CD8-positive, alpha-beta memory T cell (primary cell): ENCODE results near the gene IRGQ. TPM values are rescaled to one million over a fixed set of nuclear protein-coding genes. Genes with fewer than 3 reads are reported as not detected.

Experiments
- CTCF ChIA-PET: fragments of 350-600 bp; sonication (Branson Sonifier 250); formaldehyde crosslinking; loops from one replicate; lab custom pipeline; 2021; ENCODE audit warnings: antibody characterized with exemption; lab: Charles Lee
- POLR2A ChIA-PET: fragments of 350-600 bp; sonication (Branson Sonifier 250); formaldehyde crosslinking; loops from one replicate; lab custom pipeline; 2021; ENCODE audit warnings: antibody characterized with exemption; lab: Charles Lee
- DNase-seq, 5 donors: peaks; one replicate each; pipeline versions ENCODE4 v3.0.0 to v3.0.0-alpha.2; 2020 to 2022; ENCODE audit warnings: mixed read lengths in 1 of 5
- H3K27ac ChIP-seq: one replicate; pipeline ENCODE4 v1.7.0; 2013; ENCODE audit warnings: low read depth, mild to moderate bottlenecking, low read length, moderate library complexity
- H3K27me3 ChIP-seq: 2 replicates; pipeline ENCODE4 v1.7.0; 2013; ENCODE audit warnings: low read length, mild to moderate bottlenecking; ENCODE audit not compliant: insufficient read depth, poor library complexity, severe bottlenecking
- H3K36me3 ChIP-seq: 2 replicates; pipeline ENCODE4 v1.7.0; 2013; ENCODE audit warnings: mild to moderate bottlenecking, low read length, moderate library complexity; ENCODE audit not compliant: insufficient read depth
- H3K4me1 ChIP-seq: 2 replicates; pipeline ENCODE4 v1.7.0; 2013; ENCODE audit warnings: mild to moderate bottlenecking, low read length, moderate library complexity; ENCODE audit not compliant: insufficient read depth
- H3K4me3 ChIP-seq: 2 replicates; pipeline ENCODE4 v1.7.0; 2013; ENCODE audit warnings: mild to moderate bottlenecking, low read length
- H3K9me3 ChIP-seq: 2 replicates; pipeline ENCODE4 v1.7.0; 2013; ENCODE audit warnings: mild to moderate bottlenecking, low read length
- H3K27ac Mint-ChIP-seq, 8 donors: one replicate each; pipeline ENCODE4 v1.8.0; 2020 to 2021; ENCODE audit warnings: mixed read lengths in 8 of 8, mild to moderate bottlenecking in 6 of 8, inconsistent platforms in 3 of 8, moderate library complexity in 3 of 8
- H3K27me3 Mint-ChIP-seq, 2 donors: one replicate each; pipeline ENCODE4 v1.8.0; 2020 to 2021; ENCODE audit warnings: mixed read lengths in 2 of 2, mild to moderate bottlenecking in 1 of 2, moderate library complexity in 1 of 2
- H3K36me3 Mint-ChIP-seq, 3 donors: one replicate each; pipeline ENCODE4 v1.8.0; 2020 to 2021; ENCODE audit warnings: mixed read lengths in 3 of 3, inconsistent platforms in 1 of 3, mild to moderate bottlenecking in 1 of 3
- H3K4me1 Mint-ChIP-seq, 3 donors: one replicate each; pipeline ENCODE4 v1.8.0; 2020 to 2021; ENCODE audit warnings: mixed read lengths in 3 of 3, inconsistent platforms in 1 of 3, mild to moderate bottlenecking in 1 of 3
- H3K4me3 Mint-ChIP-seq, 7 donors: one replicate each; pipeline ENCODE4 v1.8.0; 2020 to 2021; ENCODE audit warnings: mixed read lengths in 7 of 7, mild to moderate bottlenecking in 6 of 7, moderate library complexity in 4 of 7, inconsistent platforms in 2 of 7
- H3K9me3 Mint-ChIP-seq, 5 donors: one replicate each; pipeline ENCODE4 v1.8.0; 2020 to 2022; ENCODE audit warnings: mixed read lengths in 5 of 5, mild to moderate bottlenecking in 3 of 5, moderate library complexity in 2 of 5, inconsistent platforms in 1 of 5
- polyA plus RNA-seq: library from polyadenylated mRNA; unstranded; fragments of 300-500 nt; fragmentation: Illumina TruSeq; gene quantifications from one replicate; pipeline ENCODE4 v1.2.3, GENCODE V29; 2021
- total RNA-seq, 2 experiments: library from RNA; stranded (reverse); gene quantifications; one replicate each; pipeline ENCODE4 v1.2.3, GENCODE V29; 2021

The IRGQ gene
- total and polyA plus RNA-seq, 3 experiments from 2014 or later: 2.2 to 30.2 (median 25.4) TPM

DNA sequence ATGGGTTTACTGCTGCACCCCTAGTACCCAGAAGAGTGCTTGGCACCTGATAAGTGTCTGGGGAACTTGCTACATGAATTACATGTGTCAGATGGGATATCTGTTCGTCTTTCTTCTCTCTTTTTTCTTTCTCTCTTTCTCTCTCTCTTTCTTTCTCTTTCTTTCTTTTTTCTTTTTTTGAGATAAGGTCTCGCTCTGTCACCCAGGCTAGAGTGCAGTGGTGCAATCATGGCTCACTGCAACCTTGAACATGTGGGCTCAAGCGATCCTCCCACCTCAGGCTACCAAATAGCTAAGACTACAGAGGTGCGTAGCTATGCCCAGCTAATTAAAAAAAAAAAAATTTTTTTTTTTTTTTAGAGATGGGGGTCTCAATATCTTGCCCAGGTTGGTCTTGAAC, 37.6 kb upstream of the IRGQ start:
- ChIA-PET CTCF (interaction anchor here (1.2 kb wide), 1 partner anchor 79 kb away, joined by 3 read pairs; no protein-coding TSS in a partner anchor), POLR2A (interaction anchor here (0.6 kb wide), 2 partner anchors 21 to 72 kb away, joined by 4 to 6 read pairs; no protein-coding TSS in a partner anchor)
- no peak overlapping the region for H3K27ac Mint-ChIP-seq
- H3K9me3 ChIP-seq: no peaks in the 10 kb centered on the region
- no peaks in the 10 kb centered on the region for H3K4me1 Mint-ChIP-seq
- DNase-seq: no peak
- peaks cover 14 to 44% of the 10 kb centered on the region in 2 donors for H3K27me3 Mint-ChIP-seq
- H3K4me3 Mint-ChIP-seq: no peak overlapping the region
- no peaks in the 10 kb centered on the region for H3K36me3 Mint-ChIP-seq
- H3K4me1 ChIP-seq: no peaks in the 10 kb centered on the region
- H3K27ac ChIP-seq: no peak overlapping the region
- H3K4me3 ChIP-seq: no peak overlapping the region
- peaks cover 7% of the 10 kb centered on the region for H3K27me3 ChIP-seq
- H3K9me3 Mint-ChIP-seq: no peaks in the 10 kb centered on the region
- no peaks in the 10 kb centered on the region for H3K36me3 ChIP-seq

DNA sequence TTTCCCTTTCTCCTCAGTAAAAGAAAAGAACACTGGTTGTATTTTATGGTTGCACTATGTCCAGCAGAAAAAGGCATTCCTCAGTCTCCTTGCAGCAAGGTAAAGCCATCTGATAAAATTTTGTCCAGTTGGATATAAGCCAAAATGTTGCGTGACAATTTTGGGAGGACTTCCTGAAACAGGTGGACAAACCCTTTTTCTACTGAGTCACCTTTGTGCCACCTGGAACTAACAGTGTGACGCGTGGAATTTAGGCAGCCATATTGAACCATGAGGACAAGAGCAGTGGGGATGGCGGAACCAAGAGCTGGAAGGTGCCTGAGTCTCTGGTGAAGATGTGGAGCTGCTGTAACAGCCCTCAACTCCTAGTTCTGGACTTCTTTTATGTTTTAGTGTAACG, 35.6 kb upstream of the IRGQ start:
- POLR2A ChIA-PET: no interaction called here
- Mint-ChIP-seq H3K36me3 (no peaks in the 10 kb centered on the region), H3K27ac (no peak overlapping the region), H3K27me3 (peaks cover 13 to 41% of the 10 kb centered on the region in 2 donors), H3K4me3 (no peak overlapping the region), H3K4me1 (peaks cover 0 to 4% (median 0%) of the 10 kb centered on the region in 3 donors), H3K9me3 (no peaks in the 10 kb centered on the region)
- CTCF ChIA-PET: no interaction called here
- DNase-seq: no peak
- no peak overlapping the region for H3K4me3 ChIP-seq
- H3K9me3 ChIP-seq: no peaks in the 10 kb centered on the region
- H3K36me3 ChIP-seq: no peaks in the 10 kb centered on the region
- no peak overlapping the region for H3K27ac ChIP-seq
- H3K27me3 ChIP-seq: no peaks in the 10 kb centered on the region
- H3K4me1 ChIP-seq: no peaks in the 10 kb centered on the region

DNA sequence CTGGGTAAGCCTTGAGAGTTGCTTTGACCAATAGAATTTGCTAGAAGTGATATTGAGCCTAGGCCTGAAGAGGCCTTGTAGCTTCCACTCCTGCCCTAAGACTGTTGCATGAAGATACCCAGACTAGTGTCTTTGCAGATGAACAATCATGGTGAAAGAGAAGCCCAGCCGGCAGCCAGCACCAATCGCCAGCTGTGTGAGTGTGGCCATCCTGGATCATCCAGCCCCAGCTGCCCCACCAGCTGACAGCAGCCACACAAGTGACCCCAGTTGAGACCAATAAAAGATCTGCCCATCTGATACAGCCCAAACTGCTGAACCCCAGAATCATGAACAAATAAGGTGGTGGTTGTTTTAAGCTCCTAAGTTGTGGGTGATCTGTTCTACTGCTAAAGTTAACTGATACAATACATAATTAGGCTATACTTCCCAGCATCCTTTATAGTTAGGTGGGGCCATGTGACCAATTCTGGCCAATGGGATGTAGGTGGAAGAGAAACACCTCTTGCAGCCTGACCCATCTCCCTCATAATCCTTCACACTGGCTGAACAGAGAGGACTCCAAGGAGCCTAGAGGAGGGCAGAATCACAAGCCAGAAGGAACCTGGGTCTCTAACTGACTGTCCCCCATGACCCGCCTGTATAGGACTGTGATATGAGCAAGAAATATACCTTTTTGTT, 32.9 kb upstream of the IRGQ start:
- no peaks in the 10 kb centered on the region for H3K9me3 Mint-ChIP-seq
- H3K4me3 Mint-ChIP-seq: no peak overlapping the region
- no peak overlapping the region for H3K27ac ChIP-seq
- no peak overlapping the region for H3K27ac Mint-ChIP-seq
- peaks cover 12 to 27% of the 10 kb centered on the region in 2 donors for H3K27me3 Mint-ChIP-seq
- H3K4me1 ChIP-seq: peaks cover 9% of the 10 kb centered on the region
- DNase-seq: no peak
- no peaks in the 10 kb centered on the region for H3K36me3 Mint-ChIP-seq
- no peaks in the 10 kb centered on the region for H3K36me3 ChIP-seq
- H3K4me1 Mint-ChIP-seq: peaks cover 10 to 18% (median 13%) of the 10 kb centered on the region in 3 donors
- ChIA-PET POLR2A (interaction anchor here (1.0 kb wide), 1 partner anchor 30 kb away, joined by 3 read pairs; no protein-coding TSS in a partner anchor), CTCF (no interaction called here)
- H3K27me3 ChIP-seq: no peaks in the 10 kb centered on the region
- no peaks in the 10 kb centered on the region for H3K9me3 ChIP-seq
- H3K4me3 ChIP-seq: no peak overlapping the region

DNA sequence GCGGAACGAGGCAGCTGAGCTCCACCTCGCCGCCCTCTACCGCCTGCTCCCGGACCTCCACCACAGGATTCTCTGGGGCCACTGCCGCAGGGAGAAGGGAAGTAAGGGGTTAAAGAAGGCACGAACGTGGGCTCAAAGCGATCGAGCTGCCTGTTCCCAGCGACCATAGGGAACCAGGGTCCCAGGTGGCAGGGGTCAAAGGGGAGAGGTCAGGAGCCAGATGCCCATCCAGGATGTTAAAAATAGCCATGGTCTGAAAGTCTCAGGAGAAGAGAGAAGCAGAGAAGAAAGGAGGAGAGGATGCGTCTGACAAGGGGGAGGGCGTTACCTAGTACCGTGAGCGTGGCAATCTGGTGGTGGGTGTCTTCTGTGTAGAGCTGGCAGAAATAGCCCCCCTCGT, 30.9 kb upstream of the IRGQ start:
- H3K9me3 ChIP-seq: no peaks in the 10 kb centered on the region
- DNase-seq: no peak
- H3K4me3 ChIP-seq: no peak overlapping the region
- H3K27me3 ChIP-seq: no peaks in the 10 kb centered on the region
- POLR2A ChIA-PET: no interaction called here
- CTCF ChIA-PET: interaction anchor here (1.4 kb wide), 1 partner anchor 32 kb away, joined by 3 read pairs; no protein-coding TSS in a partner anchor
- Mint-ChIP-seq H3K36me3 (no peaks in the 10 kb centered on the region), H3K4me3 (no peak overlapping the region), H3K4me1 (peaks cover 10 to 18% (median 14%) of the 10 kb centered on the region in 3 donors), H3K27ac (no peak overlapping the region), H3K9me3 (no peaks in the 10 kb centered on the region), H3K27me3 (peaks cover 9 to 15% of the 10 kb centered on the region in 2 donors)
- H3K4me1 ChIP-seq: peaks cover 9% of the 10 kb centered on the region
- no peak overlapping the region for H3K27ac ChIP-seq
- H3K36me3 ChIP-seq: no peaks in the 10 kb centered on the region

DNA sequence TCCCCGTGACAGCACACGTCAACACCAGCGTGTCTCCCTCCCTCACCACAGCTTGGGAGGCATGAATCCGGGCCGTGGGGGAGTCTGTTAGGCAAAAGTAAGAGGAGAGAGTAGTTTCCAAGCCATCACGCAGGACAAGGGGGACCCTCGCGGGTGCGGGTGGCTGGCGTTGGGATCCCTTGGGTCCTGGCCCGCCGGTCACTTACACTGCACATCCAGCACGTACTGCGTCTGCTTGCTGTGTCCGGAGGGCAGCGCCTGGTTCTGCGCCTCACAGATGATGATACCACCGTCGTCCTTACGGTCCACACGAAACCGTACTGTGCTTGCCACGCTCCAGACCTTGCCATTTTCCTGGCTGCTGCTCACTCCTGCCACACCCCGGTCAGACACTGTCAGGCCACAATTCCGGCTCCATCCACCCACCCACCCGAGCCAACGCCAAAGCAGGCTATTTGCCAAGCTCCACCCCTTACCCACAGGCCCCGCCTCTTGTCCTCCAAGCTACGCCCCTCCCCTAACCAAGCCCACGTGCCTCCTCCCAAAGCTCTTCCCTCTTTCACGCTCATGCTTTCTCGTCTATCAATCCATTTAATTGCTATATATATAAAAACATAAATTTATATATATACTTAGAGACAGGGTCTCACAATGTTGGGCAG, 30.1 kb upstream of the IRGQ start:
- Mint-ChIP-seq H3K27me3 (peaks cover 9 to 14% of the 10 kb centered on the region in 2 donors), H3K4me3 (no peak overlapping the region), H3K27ac (no peak overlapping the region), H3K4me1 (peaks cover 13 to 21% (median 14%) of the 10 kb centered on the region in 3 donors), H3K9me3 (no peaks in the 10 kb centered on the region), H3K36me3 (no peaks in the 10 kb centered on the region)
- DNase-seq: no peak
- Histone ChIP-seq H3K36me3 (no peaks in the 10 kb centered on the region), H3K27me3 (no peaks in the 10 kb centered on the region), H3K4me1 (peaks cover 9% of the 10 kb centered on the region), H3K27ac (no peak overlapping the region), H3K9me3 (no peaks in the 10 kb centered on the region), H3K4me3 (no peak overlapping the region)
- POLR2A ChIA-PET: no interaction called here
- CTCF ChIA-PET: interaction anchor here (1.4 kb wide), 1 partner anchor 31 kb away, joined by 3 read pairs; no protein-coding TSS in a partner anchor

DNA sequence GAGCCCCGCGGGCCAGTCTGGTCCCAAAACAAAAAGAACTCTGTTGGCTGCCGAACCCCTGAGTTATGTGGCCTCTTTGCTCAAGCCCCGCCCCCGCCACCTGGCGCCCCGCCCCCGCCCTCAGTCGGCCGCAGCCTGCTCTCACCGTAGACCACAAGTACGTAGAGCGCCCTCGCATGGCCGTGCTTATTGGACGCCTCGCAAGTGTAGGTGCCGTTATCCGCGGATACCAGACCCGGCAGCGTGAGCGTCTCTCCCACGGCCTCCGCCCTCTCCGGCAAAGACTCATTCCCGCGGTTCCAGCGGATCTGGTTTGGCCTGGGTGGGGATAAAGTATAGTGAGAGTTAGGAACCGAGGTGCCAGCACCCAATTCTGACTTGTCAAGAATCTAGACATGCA, 29.0 kb upstream of the IRGQ start:
- peak overlapping the region in 4 of 8 donors; percentile 17 to 85 (median 40) for H3K27ac Mint-ChIP-seq
- H3K27me3 Mint-ChIP-seq: peaks cover 9 to 14% of the 10 kb centered on the region in 2 donors
- ChIA-PET CTCF (interaction anchor here (0.6 kb wide), 1 partner anchor 30 kb away, joined by 3 read pairs; no protein-coding TSS in a partner anchor), POLR2A (no interaction called here)
- no peak overlapping the region for H3K27ac ChIP-seq
- peaks cover 0 to 1% (median 0%) of the 10 kb centered on the region in 3 donors for H3K36me3 Mint-ChIP-seq
- no peaks in the 10 kb centered on the region for H3K9me3 Mint-ChIP-seq
- peaks cover 21 to 31% (median 24%) of the 10 kb centered on the region in 3 donors for H3K4me1 Mint-ChIP-seq
- H3K27me3 ChIP-seq: no peaks in the 10 kb centered on the region
- peaks cover 20% of the 10 kb centered on the region for H3K4me1 ChIP-seq
- no peaks in the 10 kb centered on the region for H3K36me3 ChIP-seq
- no peaks in the 10 kb centered on the region for H3K9me3 ChIP-seq
- peak overlapping the region in 2 of 7 donors; percentile 35 to 82 for H3K4me3 Mint-ChIP-seq
- no peak overlapping the region for H3K4me3 ChIP-seq
- peak; percentile 75 to 87 (median 77) for DNase-seq

DNA sequence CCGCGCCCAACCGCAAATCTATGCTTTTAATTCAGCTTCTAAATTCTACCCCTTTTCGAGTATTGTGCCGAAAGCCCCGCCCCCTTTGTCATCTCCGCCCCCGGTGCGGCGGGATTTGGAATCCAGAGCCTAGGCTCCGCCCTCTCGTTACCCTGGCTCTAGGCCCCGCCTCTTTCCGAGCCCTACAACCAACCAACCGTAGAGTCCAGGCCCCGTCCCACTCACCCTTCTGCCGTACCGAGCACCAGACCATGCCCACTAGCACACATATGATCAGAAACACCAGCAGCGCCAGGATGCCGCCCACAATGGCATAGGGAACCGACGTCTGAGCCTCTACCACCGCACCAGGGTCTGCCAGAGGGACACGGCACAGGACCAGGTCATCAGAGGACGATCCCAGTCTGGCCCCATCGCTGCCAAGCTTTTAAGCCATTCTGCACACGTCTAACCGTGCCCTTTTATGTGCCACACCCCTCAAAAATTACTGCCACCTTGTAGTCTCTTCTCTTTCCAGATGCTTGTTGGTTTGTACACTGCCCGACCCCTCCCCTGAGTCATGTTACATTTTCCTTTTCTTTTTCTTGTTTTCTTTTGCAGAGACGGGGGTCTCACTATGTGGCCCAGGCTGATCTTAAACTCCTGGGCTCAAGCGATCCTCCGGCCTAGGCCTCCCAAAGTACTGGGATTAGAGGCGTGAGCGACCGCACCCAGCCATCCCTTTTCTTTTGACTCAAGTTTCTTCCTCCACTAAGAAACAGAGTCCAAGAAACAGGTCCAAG, 28.1 kb upstream of the IRGQ start:
- H3K27ac ChIP-seq: no peak overlapping the region
- peaks cover 20% of the 10 kb centered on the region for H3K4me1 ChIP-seq
- no peaks in the 10 kb centered on the region for H3K27me3 ChIP-seq
- H3K27me3 Mint-ChIP-seq: peaks cover 9 to 14% of the 10 kb centered on the region in 2 donors
- peaks cover 26 to 38% (median 27%) of the 10 kb centered on the region in 3 donors for H3K4me1 Mint-ChIP-seq
- CTCF ChIA-PET: no interaction called here
- no peaks in the 10 kb centered on the region for H3K9me3 Mint-ChIP-seq
- H3K36me3 ChIP-seq: no peaks in the 10 kb centered on the region
- POLR2A ChIA-PET: no interaction called here
- peak overlapping the region in 5 of 8 donors; percentile 29 to 87 (median 62) for H3K27ac Mint-ChIP-seq
- H3K4me3 Mint-ChIP-seq: peak overlapping the region in 3 of 7 donors; percentile 20 to 63 (median 24)
- peaks cover 0 to 8% (median 0%) of the 10 kb centered on the region in 3 donors for H3K36me3 Mint-ChIP-seq
- H3K9me3 ChIP-seq: no peaks in the 10 kb centered on the region
- H3K4me3 ChIP-seq: no peak overlapping the region
- no peak for DNase-seq
